HG03060 (cell line): ENCODE data around the gene SUSD1.
"Not testable (repeated sequence)": the region's sequence is repeated elsewhere in the genome, so short reads cannot be mapped to it uniquely, and the experiment has no call there.

Experiments used
- ATAC-seq: cut with Tn5 transposase; IDR thresholded peaks from one replicate; pipeline ENCODE4 v1.9.1; 2021; ENCODE audit warnings: low read depth, moderate number of reproducible peaks; ENCODE audit not compliant: unreplicated experiment

SUSD1 gene

DNA sequence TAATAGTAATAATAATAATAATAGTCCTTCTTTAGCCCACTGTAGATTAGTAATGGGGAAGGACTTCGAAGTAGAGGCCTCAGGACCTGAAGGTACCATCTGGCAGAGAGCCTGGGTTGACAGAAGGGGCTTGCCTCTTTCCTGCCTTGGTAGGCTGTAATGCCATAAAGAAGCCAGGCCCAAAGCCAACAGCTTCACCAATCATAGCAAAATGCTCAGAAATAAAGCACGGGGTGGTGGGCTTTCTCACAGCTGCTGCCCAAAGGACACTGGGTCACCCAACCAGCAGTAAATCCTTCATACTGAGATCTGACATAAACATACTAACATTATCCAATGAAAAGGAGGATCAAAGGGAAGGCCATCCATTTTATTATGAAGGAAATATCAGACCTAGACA, 70.7 kb downstream of the SUSD1 start:
- no peak for ATAC-seq

DNA sequence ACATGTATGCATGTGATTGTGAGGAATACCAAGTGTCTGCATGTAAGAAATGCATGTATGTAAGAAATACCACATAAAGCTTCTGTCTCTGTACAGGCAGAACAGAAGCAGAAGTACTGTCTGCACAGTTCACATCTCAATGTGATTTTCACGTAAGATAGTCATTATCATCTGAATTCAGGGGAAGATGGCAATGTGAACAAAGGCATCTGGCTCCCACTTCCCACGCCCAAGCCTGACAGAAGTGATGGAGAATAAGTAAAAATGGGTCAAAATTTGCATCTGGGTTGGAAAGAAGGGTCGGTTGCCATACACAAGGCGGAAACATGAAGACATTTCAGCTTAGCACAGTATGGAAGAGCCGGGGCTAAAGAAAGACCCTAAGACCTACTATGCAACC, 71.7 kb downstream of the SUSD1 start:
- no peak for ATAC-seq

DNA sequence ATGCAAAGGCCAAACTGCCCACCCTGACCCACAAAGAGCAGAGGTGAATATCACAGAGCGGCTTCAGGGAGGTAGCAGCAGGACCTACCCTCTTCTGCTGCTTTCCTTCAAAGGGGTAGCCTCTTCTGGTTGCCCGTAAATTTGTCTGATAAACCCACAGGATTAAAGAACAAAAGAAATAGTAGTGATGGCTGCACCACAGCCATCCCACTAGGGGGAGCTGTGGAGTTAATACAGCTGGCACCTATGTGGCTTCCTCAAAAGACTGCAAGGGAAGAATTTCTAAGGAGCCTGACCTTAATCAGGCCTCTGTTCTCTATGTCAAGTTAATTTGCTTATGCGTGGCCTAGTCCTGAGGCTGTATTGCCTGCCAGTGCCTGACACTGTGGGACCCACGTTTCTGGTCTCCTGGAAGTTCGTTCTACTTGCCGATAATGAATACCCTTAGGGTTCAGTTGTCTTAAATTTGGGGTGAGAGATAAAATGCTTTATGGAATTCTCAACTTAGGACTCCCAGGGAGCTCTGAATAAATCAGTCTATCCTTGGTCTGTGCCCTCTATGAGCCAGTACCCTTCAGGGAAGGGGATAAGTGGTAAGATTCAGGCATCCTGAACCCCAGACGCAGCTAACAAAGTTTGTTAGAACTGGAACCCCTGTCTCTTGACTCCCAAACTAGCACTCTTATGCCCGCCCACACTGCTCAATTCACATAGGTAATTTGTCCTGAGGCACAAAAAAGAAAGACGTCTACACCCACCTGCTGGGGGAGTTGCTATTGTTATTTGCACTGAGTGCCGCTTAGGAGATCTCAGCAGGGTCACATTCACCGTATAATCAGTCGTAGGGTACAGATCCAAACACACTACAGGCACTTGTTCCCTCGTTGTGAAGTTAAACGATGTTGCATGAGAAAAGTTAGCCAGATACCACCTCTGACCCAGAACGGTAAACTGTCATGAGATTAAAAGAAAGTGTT, 77.1 kb downstream of the SUSD1 start:
- no peak for ATAC-seq

DNA sequence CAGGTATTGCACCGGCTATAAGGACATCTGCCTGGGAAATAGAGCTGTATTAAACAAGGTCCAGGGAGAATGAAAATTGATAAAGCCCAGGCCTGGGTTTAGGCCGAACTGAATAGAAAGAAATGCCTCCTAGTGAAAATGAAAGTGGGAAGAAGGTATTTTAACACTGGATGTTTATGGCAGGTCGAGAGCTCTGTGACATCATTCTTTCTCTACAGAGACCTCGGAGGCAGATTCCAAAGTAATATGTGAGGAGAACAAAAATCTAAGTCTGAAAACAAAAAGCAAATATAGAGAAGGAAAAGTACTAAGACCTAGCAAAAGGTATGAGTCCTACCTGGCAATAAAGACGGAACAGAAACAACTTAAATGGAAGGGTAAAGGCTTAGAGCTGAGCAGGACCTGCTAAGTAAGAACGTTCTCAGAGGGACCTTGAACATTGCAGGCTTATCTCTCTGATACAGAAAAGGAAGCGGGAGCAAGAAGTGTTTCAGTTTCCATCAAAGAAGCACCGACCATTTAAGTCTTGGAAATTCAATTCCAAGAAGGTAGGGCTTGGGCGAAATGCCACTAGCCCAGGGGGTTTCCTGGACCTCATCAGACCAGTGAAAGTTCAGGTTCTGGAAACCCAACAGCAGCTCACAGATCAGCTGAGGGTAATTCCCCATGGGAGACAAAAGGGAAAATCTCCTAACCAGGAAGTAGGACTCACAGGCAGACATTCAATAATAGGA, 80.0 kb downstream of the SUSD1 start:
- ATAC-seq, result no peak

DNA sequence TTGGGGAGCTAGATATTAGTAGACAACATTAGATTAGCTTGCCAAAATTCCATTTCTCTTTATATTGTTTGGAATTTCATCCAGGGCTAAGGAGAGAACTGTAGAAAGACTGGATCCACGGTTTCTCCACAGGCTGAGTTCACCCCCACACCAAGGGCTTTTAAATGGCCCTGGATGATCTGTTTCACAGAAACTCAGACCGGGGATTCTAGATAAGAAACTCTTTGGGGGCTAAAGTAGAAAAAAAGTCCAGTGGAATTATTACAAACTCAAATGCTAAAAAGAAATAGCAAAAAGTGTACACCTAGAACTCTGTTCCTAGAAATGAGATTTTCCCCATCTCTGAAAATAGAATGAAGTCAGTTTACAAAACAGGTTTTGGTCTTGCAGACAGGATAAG, 80.9 kb downstream of the SUSD1 start:
- no peak for ATAC-seq

DNA sequence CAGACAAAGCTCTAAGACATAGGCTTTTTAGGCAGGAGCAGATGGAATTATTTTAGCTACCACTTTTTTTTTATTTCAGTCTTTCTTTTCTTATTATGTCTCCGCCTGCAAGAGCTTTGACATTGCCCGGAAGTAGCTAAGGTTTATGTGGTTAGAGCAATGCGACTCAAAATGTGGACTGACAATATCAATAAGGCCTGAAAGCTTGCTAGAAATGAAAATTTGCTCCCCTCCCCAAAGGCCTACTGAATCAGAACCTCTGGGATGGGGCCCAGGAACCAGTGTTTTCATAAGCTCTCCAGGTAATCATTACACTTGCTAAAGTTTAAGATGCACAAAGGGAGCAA, 81.3 kb downstream of the SUSD1 start:
- ATAC-seq, result no peak

DNA sequence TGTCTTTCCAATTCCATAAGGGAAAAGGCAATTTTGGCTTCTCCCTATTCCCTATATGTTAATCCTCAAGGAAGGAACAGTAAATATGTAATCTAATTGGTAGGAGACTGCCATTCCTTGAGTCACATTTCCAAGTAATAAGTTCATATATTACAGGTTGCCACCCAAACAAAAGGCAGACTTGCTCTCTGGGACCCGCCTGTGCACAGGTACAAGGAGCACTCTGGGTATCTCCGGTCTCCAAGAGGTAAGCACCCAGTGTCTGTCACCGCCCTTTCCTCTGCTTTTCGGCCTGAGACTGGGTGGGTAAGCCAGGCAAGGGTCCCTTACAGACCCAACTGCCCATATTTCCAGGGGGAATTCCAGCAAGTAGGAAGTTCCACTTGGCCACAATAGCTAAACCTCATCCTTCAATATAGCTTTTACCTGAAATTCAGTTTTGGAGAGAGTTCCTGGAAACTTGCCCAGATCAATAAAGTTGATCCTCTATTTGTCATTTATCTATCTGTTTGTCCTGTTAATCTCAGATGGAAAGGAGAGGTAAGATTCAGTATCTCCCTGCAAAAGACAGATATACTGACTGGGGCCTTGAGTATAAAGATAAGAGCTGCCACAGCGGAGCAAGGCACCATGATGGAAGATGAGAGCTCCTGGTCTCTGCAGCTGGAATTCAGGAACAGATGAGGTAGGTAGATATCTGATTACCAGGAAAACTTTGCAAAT, 81.8 kb downstream of the SUSD1 start:
- no peak for ATAC-seq

DNA sequence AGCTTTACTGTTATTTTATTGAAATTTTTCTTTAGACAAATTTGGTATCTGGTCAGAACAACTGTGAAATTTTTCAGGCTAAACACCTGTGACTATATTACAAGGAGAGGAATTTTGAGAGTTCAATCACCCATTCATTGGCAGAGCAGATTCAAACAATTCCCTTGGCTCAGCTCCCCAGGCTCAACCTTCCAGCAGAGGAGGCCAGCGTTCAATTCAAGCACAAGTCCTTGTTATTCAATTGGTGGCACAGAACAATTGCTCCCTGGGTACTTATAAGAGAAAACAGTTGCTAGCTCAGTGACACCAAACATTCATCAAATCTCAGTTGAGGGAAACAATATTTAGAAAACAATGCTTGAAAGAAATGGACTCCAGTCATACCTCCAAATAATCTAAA, 83.3 kb downstream of the SUSD1 start:
- no peak for ATAC-seq

DNA sequence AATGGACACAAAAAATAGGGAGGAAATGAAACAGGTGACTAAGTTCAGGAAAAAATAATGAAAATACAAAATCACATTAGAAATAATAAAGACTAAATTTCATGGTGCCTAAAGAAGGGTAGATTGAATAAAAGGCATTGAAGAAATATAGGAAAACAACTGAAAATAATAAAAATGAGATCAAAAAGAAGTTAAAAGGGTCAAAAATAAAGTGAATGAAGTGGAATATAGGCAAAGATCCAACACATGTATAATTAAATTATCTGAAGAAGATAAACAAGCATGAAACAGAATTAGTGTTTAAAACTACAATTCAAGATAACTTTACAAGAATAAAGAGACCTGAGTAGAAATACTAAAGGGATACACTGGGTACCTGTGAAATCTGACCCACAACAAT, 87.6 kb downstream of the SUSD1 start:
- ATAC-seq, result no peak

DNA sequence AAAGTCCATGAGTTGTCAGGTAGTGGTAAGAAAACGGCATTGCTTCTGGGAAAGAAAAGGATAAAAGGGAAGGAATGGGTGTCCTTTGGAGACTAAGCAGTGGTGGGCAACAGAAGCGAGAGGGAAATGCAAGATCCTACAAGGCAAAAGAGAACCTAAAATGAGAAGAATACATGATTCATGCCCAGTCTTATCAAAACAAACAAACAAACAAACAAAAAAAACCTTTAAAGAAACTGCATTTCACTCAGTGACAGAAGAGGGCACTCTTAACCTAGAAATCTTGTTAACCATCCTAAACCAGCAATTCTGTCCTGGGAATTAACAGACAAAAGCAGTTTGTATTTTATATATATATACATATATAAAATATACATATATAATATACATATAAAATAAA, 88.5 kb downstream of the SUSD1 start:
- ATAC-seq, result no peak

DNA sequence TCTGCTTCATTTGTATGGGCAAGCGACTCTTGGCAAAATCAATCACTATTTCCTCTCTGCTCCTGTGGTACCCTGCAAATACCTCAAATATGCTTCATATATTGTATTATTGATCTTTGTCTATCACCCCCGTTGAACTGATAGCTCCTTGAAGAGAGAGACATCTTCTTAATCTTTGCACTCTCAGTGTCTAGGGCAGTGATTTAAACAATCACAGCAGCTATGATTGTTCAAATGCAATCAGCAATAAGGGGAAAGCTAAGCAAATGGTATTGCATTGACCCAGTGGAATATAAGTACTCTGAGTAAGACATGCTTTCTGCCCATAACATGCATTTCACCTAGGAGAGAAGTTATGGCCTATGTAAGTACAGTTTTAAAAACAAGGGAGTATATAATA, 90.2 kb downstream of the SUSD1 start:
- no peak for ATAC-seq

DNA sequence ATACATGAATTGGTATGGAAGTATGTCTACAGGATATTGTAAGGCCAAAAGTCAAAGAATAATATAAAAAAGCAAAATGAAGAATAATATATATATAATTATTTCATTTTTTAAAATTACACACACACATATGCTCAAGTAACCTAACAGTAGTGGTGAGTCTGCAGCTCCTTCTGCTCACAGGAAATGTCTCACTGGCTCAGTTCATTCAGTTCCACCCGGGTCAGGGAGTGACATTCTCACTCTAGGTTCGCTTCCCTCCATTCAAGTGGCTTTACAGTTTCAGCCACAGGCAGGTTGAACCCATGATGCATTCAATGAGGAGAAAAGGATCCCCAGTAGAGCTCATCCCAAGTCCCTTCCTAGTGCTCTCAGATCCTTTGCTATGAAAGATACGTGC, 90.8 kb downstream of the SUSD1 start:
- ATAC-seq, result no peak

DNA sequence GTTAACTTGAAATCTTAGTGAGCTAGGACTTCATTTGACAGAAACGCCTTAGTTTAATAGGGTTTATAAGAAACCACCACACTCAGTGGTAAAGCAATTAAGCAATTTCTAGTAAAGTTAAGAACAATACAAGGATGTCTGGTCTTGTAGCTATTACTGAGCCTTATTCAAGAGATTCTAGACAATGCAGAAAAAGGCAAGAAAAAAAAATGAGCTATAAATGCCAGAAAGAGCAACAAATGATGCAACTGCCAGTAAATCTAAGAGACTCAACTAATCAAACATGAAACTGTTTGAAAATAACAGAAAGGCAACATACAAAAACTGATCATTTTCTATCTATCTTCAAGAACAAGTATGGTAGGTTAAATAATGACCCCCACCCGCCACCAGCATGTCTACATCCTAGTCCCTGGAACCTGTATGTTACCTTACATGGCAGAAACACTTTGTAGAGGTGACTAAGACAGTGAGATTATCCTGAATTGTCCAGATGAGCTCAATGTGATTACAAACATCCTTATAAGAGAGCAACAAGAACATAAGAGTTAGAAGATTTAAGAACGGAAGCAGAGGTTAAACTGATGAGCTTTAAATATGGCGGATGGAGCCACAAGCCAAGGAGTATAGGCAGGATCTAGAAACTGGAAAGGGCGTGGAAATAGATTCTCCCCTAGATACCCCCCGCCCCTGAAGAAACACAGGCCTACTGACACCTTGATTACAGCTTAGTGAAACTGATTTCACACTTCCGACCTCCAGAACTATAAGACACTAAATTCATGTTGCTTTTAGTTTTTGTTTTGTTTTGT, 93.0 kb downstream of the SUSD1 start:
- no peak for ATAC-seq

DNA sequence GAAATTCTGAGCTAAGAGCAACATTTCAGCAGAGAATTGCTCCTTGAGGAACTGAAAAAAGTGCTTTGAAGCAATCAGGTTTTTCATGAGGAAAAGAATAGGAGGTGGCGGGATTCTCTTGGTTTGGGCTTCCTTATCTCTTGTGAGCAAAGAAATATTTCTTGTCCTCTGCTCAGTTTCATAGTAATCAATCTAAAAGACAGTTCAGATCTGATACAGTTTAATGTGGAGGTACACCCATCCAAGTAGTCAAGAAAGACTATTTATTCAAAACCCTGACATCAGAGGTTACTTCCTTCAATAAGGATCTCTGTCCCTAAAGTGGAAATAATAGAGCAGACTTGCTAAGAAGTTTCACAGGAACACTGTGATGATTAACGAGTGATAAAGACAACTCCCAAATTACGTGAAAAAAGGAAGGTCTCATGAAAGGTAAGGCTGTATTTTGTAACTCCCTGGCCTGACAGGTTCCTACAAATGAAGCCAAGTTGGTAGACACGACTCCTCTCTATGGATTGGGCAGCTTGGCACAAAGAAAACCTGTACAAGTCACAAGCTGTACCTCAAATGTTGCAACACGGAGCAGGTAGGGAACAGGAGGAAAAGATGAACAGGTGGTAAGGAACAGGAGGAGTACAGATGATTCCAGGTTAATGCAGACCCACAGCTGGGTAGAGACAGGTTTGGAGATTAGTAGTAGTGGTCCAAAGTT, 94.1 kb downstream of the SUSD1 start:
- ATAC-seq, result no peak

DNA sequence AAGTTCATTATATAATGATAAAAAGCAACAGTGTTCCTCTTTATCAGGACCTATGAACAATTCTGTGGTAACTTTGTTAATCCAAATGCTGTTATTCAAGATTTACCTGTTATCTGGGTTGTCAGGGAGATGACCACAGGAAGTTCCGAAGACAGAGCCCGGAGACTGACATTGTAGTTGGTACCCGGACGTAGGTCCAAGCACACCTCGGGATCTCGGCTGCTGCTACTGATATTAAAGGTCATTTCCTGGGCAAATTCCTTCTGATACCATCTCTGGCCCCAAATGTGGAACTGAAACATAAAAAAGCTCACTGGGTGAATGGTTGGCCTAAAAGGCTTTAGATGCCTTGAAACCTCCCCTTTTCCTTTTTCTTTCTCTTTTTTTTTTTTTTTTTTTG, 96.7 kb downstream of the SUSD1 start:
- ATAC-seq, result no peak

DNA sequence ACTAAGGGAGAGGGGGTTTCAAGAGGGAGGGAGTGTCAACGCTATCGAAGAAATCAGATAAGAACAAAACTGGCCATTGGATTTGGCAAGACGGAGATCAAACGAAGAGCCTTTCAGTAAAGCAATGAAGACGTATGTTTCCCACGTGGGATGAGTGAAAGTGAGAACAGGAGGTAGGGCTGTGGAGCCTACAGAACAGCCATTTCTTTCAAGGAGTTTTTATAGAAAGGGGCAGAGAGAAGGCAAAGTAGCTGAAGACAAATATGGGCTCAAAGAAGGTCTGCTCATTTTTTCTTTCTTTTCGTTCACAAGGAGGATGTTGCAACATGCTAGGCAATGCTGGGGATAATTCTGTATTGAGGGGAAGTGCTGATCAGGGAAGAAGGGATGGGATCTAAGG, 98.3 kb downstream of the SUSD1 start:
- no peak for ATAC-seq

DNA sequence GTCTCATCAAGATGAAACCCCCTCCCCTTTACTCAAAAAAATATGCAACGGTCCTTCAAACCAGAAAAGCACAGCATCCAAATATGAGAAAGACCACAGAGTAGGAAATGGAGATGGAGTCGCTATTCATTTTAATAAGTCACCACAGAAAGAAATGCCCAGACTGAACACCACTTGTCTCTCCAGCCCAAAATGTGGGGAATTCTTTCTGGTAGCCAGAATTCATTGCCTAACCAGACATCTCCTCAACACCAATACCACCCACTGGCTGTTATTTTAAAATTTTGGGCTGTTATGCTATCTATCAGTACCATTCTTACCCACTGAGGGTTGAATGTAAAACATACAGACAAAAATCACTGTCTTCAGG, 100.1 kb downstream of the SUSD1 start:
- ATAC-seq, result no peak

DNA sequence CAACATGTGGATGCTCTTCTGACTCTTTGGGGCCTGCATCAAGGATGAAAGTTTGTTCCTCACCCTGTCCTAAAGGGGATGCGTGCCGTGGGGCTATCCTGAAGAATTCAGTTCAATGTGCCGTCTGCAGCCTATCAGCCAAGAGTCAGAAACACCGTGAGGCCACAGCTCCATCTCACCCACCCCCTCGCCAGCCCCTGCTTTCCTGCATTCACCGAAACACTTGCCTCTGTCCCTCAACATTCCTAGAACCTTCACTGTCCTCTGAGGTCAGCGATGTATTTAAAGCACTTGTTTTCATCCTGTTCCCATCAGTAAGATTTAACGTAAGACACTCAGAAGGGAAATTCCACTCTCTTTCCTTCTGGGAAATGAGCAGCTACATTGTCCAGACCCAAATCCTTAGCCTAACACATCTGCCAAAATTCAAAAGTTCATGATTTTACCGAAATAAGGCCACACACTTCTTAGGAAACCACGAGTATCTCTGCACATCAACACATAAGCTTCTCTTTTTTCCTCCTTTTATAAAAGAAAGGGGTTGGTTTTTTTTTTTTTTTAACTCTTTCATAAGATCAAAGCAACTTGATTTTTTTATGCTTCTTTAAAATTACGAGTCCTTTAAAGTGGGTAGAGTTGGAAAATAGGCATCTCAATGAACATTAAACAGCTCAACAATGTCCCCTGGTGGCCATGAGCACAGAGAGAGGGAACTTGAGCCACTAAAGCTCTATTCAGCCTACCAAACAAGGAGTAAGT, 100.7 kb downstream of the SUSD1 start:
- no peak for ATAC-seq

DNA sequence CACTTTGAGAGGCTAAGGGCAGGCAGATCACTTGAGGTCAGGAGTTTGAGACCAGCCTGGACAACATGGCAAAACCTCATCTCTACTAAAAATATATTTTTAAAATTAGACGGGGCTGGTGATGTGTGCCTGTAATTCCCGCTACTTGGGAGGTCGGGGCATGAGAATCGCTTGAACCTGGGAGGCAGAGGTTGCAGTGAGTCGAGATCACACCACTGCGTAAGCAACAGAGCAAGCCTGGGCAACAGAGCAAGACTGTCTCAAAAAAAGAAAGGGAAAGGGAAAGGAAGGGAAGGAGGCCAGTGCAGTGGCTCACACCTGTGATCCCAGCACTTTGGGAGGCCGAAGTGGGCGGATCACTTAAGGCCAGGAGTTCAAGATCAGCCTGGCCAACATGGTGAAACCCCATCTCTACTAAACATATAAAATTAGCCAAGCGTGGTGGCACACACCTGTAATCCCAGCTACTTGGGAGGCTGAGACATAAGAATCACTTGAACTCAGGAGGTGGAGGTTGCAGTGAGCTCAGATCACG, 101.4 kb downstream of the SUSD1 start:
- ATAC-seq, result not testable (repeated sequence)
